GM04504 (cell line): ENCODE measurements around the gene MROH9.
A peak's percentile ranks its signal among the peaks of the same experiment; 100 is the strongest.

Experiments used
- DNase-seq: peaks from one replicate; pipeline ENCODE4 v3.0.0-alpha.2; 2012; ENCODE audit warnings: low read depth

Gene MROH9

DNA sequence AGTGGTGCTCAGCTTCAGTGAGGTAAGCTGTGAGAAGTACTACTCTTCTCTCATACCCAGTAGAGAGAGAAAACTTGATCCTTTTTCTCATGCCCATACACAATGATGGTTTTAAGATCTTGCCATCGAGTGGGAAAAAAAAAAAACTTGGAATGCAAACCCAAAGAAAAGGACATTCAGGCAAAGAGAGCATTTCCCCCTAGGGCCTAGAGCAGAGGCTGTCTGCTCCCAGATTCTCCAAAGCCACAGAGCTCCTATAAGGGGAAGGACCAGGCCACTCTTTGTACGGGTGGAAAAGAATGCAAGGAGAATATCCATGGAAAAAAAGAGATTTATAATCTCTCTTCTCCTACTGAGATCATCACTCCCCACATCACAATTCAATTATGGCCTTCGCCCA, 34.9 kb downstream of the MROH9 start:
- DNase-seq = no peak

- no peak for DNase-seq
These were observed 43.1 kb downstream of the MROH9 start for GRCh38 chr1:170978371-170978910.

DNA sequence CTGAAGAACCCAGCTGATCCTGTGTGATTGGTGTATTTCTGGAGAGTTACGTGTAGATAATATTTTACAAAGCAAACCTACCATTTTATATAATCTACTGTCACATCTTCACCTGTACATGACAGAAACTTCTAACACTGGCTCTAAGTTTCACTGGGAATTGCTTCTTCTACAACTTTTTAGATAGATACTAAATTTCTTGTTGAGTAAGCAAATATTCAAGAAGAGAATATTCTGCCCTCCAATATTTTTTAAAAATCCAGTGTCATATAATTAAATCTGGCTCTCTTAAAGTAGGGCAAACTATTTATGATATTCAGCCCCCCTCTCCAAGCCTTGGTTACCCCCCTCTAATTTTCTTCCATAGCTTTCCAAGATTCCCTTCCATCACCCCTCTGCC, 50.1 kb downstream of the MROH9 start:
- DNase-seq = no peak

DNA sequence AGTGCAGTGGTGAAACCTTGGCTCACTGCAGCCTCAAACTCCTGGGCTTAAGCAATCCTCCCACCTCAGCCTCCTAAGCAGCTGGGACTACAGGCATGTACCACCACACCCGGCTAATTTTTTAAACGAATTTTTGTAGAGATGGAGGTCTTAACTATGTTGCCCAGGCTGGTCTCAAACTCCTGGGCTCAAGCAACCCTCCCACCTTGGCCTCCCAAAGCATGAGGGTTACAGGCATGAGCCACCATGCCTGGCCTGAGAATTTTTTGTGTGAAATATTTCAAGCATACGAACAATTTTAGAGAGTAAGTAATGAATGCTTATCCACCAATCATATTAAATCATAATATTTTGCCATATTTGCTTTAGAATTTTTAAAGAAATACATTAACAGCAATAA, 51.6 kb downstream of the MROH9 start:
- no peak for DNase-seq

- DNase-seq = no peak
These were observed 52.1 kb downstream of the MROH9 start for GRCh38 chr1:170987424-170987823.

- DNase-seq = no peak
These were observed 57.8 kb downstream of the MROH9 start for GRCh38 chr1:170993151-170993550.

- DNase-seq = no peak
These were observed 58.4 kb downstream of the MROH9 start for GRCh38 chr1:170993717-170994116.

GRCh38 chr1:171014880-171015279, 79.5 kb downstream of the MROH9 start:
- DNase-seq = no peak

DNA sequence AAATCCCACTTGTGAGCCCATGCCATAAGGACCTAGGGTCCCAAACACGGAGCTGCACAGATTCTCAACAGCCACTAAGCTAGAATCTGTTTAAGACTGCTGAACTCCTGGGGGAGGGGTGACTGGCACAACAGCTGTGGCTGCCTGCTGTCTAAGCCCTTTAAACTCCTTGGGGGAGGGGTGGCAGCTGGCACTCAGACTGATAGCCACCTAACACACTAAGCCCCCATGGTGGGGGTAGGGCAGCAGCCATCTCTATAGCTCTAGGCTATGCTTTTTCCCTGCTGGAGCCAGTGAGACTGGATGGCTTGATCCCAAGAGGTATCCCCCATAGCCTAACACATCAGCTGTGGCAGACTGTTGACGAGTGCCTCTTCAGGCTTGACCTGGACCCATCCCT, 82.1 kb downstream of the MROH9 start:
- DNase-seq = no peak

DNA sequence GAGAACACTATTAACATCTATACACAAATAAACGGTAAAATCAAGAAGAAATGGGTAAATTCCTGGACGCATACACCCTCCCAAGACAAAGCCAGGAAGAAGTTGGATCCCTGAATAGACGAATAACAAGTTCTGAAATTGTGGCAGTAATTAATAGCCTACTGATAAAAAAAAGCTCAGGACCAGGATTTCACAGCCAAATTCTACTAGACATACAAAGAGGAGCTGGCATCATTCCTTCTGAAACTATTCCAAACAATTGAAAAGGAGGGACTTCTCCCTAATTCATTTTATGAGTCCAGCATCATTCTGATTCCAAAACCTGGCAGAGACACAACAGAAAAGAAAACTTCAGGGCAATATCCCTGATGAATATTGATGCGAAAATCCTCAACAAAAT, 84.6 kb downstream of the MROH9 start:
- DNase-seq = no peak

DNA sequence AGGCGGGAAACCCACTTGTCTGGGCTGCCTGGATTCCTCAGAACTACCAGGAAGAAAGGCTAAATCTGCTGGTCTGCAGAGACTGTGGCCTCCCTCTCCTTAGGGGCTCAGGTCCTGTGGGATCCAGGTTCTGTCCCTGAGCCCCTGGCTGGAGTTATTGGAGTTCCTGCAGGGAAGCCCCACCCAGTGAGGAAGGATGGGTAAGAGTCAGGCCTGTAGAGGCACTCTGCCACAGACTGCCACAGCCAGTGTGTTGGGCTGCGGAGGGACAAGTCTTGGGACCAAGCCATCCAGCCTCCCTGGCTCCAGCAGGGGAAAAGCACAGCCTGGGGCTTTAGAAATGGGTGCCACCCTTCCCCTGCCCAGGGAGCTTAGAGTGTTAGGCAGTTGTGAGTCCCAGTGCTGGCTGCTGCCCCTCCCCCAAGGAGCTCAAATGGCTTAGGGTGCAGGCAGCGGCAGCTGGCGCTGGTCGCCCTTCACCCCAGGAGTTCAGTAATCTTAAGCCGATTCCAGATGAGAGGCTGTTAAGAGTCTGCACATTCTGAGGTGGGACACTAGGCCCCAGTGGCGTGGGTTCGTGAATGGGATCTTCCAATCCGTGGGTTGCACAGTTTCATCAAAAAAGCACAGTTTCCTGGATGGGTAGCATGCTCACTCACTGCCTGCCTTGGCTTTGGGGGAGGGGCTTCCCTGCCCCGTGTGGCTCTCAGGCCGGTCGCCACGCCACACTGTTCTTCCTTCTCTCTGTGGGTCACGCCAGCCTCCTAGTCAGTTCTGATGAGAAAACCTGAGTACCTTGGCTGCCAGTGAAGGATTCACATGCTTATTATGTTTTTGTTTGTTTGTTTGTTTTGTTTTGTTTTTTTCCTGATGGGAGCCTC, 97.7 kb downstream of the MROH9 start:
- no peak for DNase-seq

- DNase-seq = no peak
These were observed 102.3 kb downstream of the MROH9 start for GRCh38 chr1:171037626-171038025.

- DNase-seq = no peak
These were observed 103.0 kb downstream of the MROH9 start for GRCh38 chr1:171038284-171038683.

GRCh38 chr1:171048014-171048413, 112.7 kb downstream of the MROH9 start:
- no peak for DNase-seq

DNA sequence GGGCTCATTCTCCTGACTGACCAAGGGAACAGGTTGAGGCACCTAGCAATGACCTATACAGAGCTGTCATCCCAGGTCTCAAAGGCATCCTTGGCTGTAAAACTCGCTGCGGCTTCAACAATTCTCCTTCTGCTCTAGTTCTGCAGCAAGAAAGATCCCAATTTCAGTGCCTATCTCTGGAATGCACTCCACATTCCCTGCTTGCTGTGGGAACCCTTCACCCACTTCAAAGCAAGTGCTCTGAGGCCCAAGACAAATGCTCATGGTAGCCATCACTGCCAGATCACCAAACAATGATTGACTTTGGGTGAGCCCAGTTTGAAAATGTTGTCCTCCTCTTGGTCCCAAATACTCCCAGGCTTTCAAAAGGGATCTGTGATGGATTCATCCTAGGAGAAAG, 117.6 kb downstream of the MROH9 start:
- no peak for DNase-seq

DNA sequence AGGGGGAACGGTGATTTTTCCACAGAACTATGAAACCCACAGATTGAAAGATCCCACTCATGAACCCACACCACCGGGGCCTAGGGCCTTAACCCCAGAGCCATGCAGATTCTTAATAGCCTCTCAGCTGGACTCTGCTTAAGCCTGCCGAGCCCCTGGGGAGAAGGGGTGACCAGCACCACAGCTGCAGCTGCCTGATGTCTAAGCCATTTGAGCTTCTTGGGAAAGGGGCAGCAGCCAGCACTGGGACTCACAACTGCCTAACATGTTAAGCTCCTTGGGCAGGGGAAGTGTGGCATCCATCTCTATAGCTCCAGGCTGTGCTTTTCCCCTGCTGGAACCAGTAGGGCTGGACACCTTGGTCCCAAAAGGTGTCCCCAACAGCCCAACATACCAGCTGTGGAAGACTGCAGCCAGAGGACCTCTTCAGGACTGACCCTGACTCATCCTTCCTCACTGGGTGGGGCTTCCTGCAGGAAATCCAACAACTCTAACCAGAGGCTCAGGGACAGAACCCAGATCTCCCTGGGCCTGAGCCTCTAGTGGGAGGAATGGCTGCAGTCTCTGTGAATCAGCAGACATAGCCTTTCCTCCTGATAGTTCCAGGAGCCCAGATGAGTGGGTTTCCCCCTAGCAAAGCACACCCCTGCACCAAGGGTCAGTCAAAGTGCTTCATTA, 120.8 kb downstream of the MROH9 start:
- no peak for DNase-seq

DNA sequence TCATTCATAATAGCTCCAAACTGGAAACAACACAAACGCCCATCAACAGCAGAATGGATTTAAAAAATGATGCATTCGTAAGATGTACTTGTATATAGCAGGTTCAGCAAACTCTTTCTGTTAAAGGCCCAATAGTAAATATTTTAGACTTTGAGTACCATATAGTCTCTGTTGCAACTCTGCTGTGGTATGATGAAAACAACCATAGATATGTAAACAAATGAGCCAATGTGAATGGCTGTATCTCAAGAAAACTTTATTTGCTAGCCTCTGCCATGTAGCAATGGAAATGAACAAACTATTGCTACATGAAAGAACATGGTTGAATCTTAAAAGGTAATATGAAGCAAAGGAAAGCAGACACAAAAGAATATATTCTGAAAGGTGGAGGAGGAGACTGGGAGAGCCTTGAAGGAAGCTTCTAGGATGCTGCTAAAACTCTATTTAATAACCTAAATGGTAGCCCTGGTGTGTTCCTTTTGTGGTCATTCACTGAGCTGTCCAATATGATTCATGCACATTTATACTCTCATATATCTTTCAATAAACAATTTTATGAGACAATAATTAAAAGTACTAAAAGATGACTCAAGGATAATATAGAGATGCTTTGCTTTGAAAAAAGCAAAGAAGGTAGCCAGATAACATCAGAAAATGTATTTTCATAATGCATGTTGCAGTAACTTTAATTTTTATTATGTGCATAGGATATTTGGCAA, 126.2 kb downstream of the MROH9 start:
- DNase-seq = no peak

- DNase-seq = no peak
These were observed 127.6 kb downstream of the MROH9 start for GRCh38 chr1:171062902-171063301.

DNA sequence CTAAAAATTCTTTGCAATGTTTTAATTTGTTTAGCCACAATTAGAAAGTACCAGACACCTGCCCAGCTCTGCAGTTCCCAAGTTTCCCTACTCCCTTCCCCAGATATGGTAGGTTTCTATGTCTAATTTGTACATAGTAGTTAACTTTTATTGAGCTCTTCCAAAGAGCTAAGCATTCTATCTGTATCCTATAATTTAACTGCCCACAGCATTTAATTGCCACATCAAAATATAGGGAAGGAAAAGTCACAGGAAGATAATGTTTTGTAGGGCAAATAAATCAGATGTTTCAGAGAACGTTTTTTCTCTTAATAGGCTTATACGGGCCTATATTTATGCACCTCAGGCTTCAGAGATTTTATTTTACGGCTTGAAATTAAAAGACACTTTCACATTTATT, 139.7 kb downstream of the MROH9 start:
- DNase-seq = no peak

DNA sequence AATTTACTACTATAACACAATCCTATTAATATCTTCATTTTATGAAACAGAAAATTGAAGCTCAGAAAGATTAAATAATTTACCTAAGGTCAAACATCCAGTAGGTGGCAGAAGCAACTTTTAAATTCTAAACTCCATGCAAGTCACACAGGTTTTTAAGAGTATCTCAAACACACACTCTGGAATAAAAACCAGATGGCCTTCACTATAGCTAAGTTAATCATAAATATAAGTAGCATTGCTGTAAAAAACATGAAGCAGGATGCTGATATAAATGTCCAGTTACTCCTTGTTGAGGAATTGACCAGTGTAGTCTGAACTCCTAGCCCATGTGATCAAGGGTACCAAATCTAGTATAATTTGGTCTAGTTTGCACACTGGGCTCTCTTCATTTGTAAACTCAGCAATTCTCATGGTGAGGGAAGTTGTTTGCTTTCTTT, 146.0 kb downstream of the MROH9 start:
- peak; percentile 3 for DNase-seq

GRCh38 chr1:171081763-171082201, 146.4 kb downstream of the MROH9 start:
- no peak for DNase-seq

DNA sequence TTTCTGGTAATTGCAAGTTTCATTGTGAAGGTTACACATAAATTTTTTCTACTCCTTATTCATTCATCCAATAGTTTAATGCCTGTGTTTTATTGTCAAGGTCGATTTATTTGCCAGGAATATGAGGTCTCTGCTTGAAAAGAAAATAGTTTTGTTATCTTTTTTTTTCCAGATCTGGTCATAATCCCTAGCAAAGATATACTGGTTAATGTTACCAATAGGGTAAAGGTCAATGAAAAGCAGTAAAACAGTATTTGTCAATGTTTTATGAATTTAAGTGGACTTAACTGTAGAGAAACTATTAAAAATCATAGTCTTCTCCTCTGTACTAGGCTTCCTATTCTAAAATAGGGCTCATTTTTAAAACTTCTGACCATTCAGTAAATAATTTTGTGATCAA, 147.3 kb downstream of the MROH9 start:
- DNase-seq = no peak

- no peak for DNase-seq
These were observed 147.9 kb downstream of the MROH9 start for GRCh38 chr1:171083222-171083621.
